T follicular helper cell (primary cell): ENCODE results near the gene SNRNP70.
"Not testable (repeated sequence)": the region's sequence is repeated elsewhere in the genome, so short reads cannot be mapped to it uniquely, and the experiment has no call there.

Experiments used
- DNase-seq: peaks from one replicate; pipeline ENCODE4 v3.0.0-alpha.2; 2020; ENCODE audit warnings: low read depth

The SNRNP70 gene

GRCh38 chr19:49119411-49120324, 34.4 kb downstream of the SNRNP70 start, which contains the start of gene PPFIA3:
Gene PPFIA3 (plus strand): TSS chr19:49119544. CDS start chr19:49127874, 8,330 bp downstream.
- DNase-seq: no peak

- no peak for DNase-seq
These were observed 35.1 kb downstream of the SNRNP70 start for GRCh38 chr19:49120325-49120683.

- DNase-seq: no peak
These were observed 35.6 kb downstream of the SNRNP70 start for GRCh38 chr19:49120868-49121267.

- not testable (repeated sequence) for DNase-seq
These were observed 36.6 kb downstream of the SNRNP70 start for GRCh38 chr19:49121841-49122240.

GRCh38 chr19:49123285-49123684, 38.0 kb downstream of the SNRNP70 start:
- not testable (repeated sequence) for DNase-seq

- DNase-seq: no peak
These were observed 39.9 kb downstream of the SNRNP70 start for GRCh38 chr19:49125025-49125731.

GRCh38 chr19:49126575-49126974, 41.3 kb downstream of the SNRNP70 start:
- no peak for DNase-seq

- not testable (repeated sequence) for DNase-seq
These were observed 42.0 kb downstream of the SNRNP70 start for GRCh38 chr19:49127225-49127624.

- peak; percentile 92 for DNase-seq
These were observed 42.7 kb downstream of the SNRNP70 start for GRCh38 chr19:49127674-49128544.

GRCh38 chr19:49128545-49129237, 43.4 kb downstream of the SNRNP70 start:
- no peak for DNase-seq

GRCh38 chr19:49129238-49129583, 44.0 kb downstream of the SNRNP70 start:
- DNase-seq: no peak

GRCh38 chr19:49130325-49130724, 45.1 kb downstream of the SNRNP70 start:
- no peak for DNase-seq

GRCh38 chr19:49132974-49133609, 47.8 kb downstream of the SNRNP70 start:
- DNase-seq: no peak

- DNase-seq: no peak
These were observed 48.6 kb downstream of the SNRNP70 start for GRCh38 chr19:49133621-49134454.

GRCh38 chr19:49135686-49136085, 50.4 kb downstream of the SNRNP70 start:
- DNase-seq: no peak

GRCh38 chr19:49136771-49137171, 51.5 kb downstream of the SNRNP70 start:
- no peak for DNase-seq

- DNase-seq: no peak
These were observed 55.7 kb downstream of the SNRNP70 start for GRCh38 chr19:49140951-49141350.

GRCh38 chr19:49141352-49141751, 56.1 kb downstream of the SNRNP70 start:
- DNase-seq: no peak

- no peak for DNase-seq
These were observed 57.6 kb downstream of the SNRNP70 start for GRCh38 chr19:49142866-49143335.
